ENCODE measurements around the gene PHF5A.

The PHF5A gene

GRCh38 chr22:41411021-41411851, 57.3 kb downstream of the PHF5A start:
- DNase-seq: no peak

- no peak for DNase-seq
Measured at GRCh38 chr22:41410311-41410751, 58.2 kb downstream of the PHF5A start.
